Peyer's patch (tissue), 4 donors: ENCODE data around the gene NCS1. TPM values are rescaled to one million over a fixed set of nuclear protein-coding genes. Genes with fewer than 3 reads are reported as not detected.
A peak's percentile ranks its signal among the peaks of the same experiment; 100 is the strongest.

ENCODE experiments used
- DNase-seq, 3 donors: peaks; one replicate each; pipeline ENCODE4 v3.0.0-alpha.2; 2017 to 2019
- H3K27ac ChIP-seq, 4 donors: fragments of 200-600 bp; sonication (generic); one replicate each; pipeline ENCODE4 v1.5.1; 2016 to 2019
- H3K27me3 ChIP-seq, 2 donors: fragments of 200-600 bp; sonication (generic); one replicate each; pipeline ENCODE4 v1.5.1; 2019
- H3K36me3 ChIP-seq, 3 donors: fragments of 200-600 bp; sonication (generic); one replicate each; pipeline ENCODE4 v1.5.1; 2016 to 2019
- H3K4me1 ChIP-seq, 4 donors: fragments of 200-600 bp; sonication (generic); one replicate each; pipeline ENCODE4 v1.5.1; 2016 to 2019
- H3K4me3 ChIP-seq, 4 donors: fragments of 200-600 bp; sonication (generic); 1 replicate in 3 of 4; 2 replicates in 1 of 4; pipeline ENCODE4 v1.5.1; 2016 to 2019; ENCODE audit warnings: mild to moderate bottlenecking in 1 of 4
- H3K9me3 ChIP-seq, 4 donors: fragments of 200-600 bp; sonication (generic); one replicate each; pipeline ENCODE4 v1.5.1; 2016 to 2019; ENCODE audit warnings: mild to moderate bottlenecking in 1 of 4
- POLR2A ChIP-seq, 2 donors: fragments of 450-650 bp; IDR thresholded peaks; one replicate each; pipeline ENCODE4 v1.5.1; 2017; ENCODE audit warnings: antibody characterized with exemption in 2 of 2, mild to moderate bottlenecking in 2 of 2, moderate library complexity in 2 of 2
- total RNA-seq, 4 donors: library from RNA; depleted of rRNA; stranded (reverse); fragments of >200 nt; gene quantifications; one replicate each; pipeline ENCODE4 v1.1.0, GENCODE V29; 2016
- TF ChIP-seq, protein P1 (sequence below), 6 experiments: fragments of 450-650 bp in 4 of 6; fragments of 200-600 bp in 2 of 6; sonication (generic) in 1 of 6; IDR thresholded peaks; one replicate each; pipeline ENCODE4 v1.5.1; 2017 to 2019; ENCODE audit warnings: antibody characterized with exemption in 6 of 6, mild to moderate bottlenecking in 3 of 6, moderate library complexity in 1 of 6

Gene NCS1
- total RNA-seq, 4 donors from 2014 or later, result 0.70 to 6.6 (median 4.1) TPM

DNA sequence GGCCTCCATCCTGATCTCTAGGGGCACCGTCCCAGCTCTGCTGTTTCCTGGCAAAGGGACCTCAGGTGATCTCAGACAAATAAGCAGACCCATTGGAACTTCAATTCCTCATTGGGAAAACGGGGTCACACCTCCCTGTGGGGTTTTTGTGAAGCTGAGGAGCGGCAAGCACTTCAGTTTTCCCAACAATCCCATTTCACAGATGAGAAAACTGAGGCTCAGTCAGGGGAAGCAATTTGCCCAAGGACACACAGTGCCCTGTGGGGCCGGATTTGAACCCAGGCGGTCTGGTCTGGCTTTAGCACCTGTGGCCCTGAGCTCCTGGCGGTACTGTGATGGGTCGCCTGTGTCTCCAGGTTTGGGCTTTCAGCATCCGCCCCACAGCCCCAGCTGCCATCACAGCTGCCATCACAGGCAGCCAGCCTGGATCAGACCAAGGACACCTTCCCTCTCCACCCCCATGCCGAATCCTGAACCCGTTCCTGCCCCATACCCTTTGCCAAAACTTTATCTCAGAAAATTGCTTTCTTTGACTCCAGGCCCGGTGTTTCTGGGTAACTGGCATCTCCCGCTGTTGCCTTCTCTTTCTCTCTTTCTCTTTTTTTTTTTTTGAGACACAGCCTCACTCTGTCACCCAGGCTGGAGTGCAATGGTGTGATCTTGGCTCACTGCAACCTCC, 26.4 kb downstream of the NCS1 start:
- DNase-seq, result no peak
- Histone ChIP-seq H3K9me3 (no peaks in the 10 kb centered on the region), H3K27ac (peak overlapping the region in 1 of 4 donors; percentile 65), H3K36me3 (no peaks in the 10 kb centered on the region), H3K27me3 (no peaks in the 10 kb centered on the region), H3K4me3 (no peak overlapping the region), H3K4me1 (no peaks in the 10 kb centered on the region)
- TF ChIP-seq POLR2A (IDR thresholded peaks at IDR 0.05), result no peak
- TF ChIP-seq, protein P1, sequence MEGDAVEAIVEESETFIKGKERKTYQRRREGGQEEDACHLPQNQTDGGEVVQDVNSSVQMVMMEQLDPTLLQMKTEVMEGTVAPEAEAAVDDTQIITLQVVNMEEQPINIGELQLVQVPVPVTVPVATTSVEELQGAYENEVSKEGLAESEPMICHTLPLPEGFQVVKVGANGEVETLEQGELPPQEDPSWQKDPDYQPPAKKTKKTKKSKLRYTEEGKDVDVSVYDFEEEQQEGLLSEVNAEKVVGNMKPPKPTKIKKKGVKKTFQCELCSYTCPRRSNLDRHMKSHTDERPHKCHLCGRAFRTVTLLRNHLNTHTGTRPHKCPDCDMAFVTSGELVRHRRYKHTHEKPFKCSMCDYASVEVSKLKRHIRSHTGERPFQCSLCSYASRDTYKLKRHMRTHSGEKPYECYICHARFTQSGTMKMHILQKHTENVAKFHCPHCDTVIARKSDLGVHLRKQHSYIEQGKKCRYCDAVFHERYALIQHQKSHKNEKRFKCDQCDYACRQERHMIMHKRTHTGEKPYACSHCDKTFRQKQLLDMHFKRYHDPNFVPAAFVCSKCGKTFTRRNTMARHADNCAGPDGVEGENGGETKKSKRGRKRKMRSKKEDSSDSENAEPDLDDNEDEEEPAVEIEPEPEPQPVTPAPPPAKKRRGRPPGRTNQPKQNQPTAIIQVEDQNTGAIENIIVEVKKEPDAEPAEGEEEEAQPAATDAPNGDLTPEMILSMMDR (IDR thresholded peaks at IDR 0.05), result no peak

- Histone ChIP-seq H3K36me3 (no peaks in the 10 kb centered on the region), H3K27me3 (no peaks in the 10 kb centered on the region), H3K4me1 (no peaks in the 10 kb centered on the region), H3K4me3 (no peak overlapping the region), H3K27ac (peak overlapping the region in 2 of 4 donors; percentile 25 to 65), H3K9me3 (no peaks in the 10 kb centered on the region)
- DNase-seq, result no peak
- no peak for TF ChIP-seq POLR2A (IDR thresholded peaks at IDR 0.05)
- TF ChIP-seq, protein P1 (IDR thresholded peaks at IDR 0.05), result no peak
Measured at GRCh38 chr9:130199605-130200004, 27.4 kb downstream of the NCS1 start.

DNA sequence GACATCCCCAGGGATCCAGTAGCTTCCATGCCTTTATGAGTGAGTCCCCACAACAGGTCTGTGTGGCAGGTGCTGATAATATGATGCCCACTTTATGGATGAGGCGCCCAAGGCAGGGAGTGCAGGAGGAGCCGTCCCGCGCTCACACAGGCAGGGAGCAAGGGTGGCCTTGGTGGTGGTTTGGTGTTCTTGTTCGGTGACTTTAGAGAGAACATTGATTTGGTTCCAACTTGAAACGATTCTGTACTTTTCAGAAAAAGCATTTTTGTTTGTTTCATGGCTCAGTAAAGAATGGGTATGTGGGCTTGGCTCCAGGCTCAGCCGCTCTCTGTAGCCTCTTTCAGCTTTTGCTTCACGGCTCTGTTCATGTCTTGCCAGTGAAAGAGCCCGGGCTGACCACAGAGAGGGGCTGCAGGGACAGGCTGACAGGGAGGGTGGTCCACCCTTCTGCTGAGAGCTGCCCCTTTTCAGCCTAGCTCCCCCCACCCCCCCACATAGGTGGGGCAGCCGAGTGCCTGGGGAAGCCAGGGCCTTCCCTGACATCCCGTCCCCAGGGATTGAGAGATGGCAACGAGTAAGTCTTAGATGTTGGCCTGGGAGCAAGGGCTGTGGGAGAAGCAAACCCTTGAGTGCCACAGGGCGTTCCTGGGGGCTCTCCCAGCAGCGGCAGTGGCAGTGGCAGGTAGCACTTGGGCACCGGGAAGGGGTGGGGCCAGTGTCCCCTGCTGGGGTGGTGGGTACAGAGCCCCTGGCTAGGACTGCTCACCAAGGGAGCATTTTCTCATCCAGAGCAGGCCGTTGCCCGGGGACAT, 28.0 kb downstream of the NCS1 start:
- no peaks in the 10 kb centered on the region for H3K36me3 ChIP-seq
- no peaks in the 10 kb centered on the region for H3K4me1 ChIP-seq
- no peak for TF ChIP-seq POLR2A (IDR thresholded peaks at IDR 0.05)
- TF ChIP-seq, protein P1 (IDR thresholded peaks at IDR 0.05), result no peak
- DNase-seq, result no peak
- no peaks in the 10 kb centered on the region for H3K9me3 ChIP-seq
- no peaks in the 10 kb centered on the region for H3K27me3 ChIP-seq
- H3K27ac ChIP-seq, result peak overlapping the region in 1 of 4 donors; percentile 65
- no peak overlapping the region for H3K4me3 ChIP-seq

DNA sequence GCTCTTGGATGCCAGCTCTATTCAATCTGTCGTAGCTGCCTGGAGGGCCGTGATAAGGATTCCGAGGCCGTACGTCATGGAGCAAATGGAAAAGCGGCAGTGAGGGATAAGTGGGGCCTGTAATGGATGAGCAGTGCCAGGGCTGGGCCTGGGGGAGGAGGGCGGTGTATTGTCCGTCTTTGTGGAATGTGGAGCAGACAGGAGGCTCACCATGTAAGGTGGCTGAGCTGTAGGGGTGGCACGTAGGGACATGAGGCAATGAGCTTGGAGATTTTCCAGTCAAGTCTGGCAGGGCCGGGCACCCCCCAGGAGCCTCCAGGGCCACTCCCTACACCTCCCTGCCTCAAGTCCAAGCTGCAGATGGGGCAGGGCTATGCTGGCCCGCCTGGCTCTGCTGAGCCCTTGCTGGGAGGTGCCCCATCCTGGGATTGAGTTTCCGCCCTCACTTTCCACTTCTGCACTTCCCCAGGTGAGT, 29.2 kb downstream of the NCS1 start:
- Histone ChIP-seq H3K27me3 (no peaks in the 10 kb centered on the region), H3K4me1 (no peaks in the 10 kb centered on the region), H3K4me3 (no peak overlapping the region), H3K27ac (peak overlapping the region in 1 of 4 donors; percentile 65), H3K36me3 (no peaks in the 10 kb centered on the region), H3K9me3 (no peaks in the 10 kb centered on the region)
- no peak for DNase-seq
- no peak for TF ChIP-seq POLR2A (IDR thresholded peaks at IDR 0.05)
- TF ChIP-seq, protein P1 (IDR thresholded peaks at IDR 0.05), result no peak

DNA sequence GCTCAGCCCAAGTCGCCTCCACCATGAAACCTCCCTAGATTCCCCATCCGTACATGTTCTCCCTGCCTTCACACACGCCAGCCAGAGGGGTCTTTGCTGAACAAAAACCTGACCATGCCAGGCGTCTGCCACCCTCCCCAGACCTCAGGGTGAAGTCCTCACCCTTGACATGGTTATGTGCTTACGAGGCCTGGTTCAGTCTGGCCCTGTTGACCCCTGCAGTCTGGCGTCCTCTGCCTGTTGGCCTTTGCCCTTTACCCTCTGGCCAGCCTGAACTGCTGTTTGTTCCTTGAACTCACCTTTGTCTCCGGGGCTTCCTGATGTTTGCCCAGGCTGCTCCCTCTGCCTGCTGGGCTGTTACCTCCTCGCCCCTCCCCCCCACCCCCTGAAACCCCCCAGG, 29.8 kb downstream of the NCS1 start:
- Histone ChIP-seq H3K27me3 (no peaks in the 10 kb centered on the region), H3K9me3 (no peaks in the 10 kb centered on the region), H3K36me3 (no peaks in the 10 kb centered on the region), H3K4me3 (no peak overlapping the region), H3K27ac (peak overlapping the region in 1 of 4 donors; percentile 65), H3K4me1 (no peaks in the 10 kb centered on the region)
- TF ChIP-seq, protein P1 (IDR thresholded peaks at IDR 0.05), result no peak
- no peak for TF ChIP-seq POLR2A (IDR thresholded peaks at IDR 0.05)
- no peak for DNase-seq
